ENCODE results near the gene IRGC.
"Not testable (repeated sequence)": the region's sequence is repeated elsewhere in the genome, so short reads cannot be mapped to it uniquely, and the experiment has no call there.

The IRGC gene

DNA sequence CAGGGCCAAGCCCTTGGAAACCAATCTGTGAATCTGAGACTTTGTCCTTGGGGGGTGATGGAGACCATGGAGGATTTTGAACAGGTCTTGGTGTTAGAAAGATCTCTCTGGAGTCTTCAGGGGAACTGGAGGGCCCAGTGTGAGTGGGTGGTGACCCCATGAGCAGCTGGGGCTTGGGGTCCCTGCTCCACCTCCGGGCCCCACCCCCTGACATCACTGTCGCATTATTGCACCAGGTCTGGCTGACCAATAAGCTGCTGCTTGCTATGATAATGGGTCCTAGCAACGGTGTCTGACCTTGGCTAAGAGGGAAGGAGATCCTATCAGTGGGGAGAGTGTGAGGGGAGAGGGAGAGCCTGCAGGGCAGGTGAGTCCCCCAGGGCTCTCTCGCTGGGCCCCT lies at the start of gene IRGC:
Gene IRGC, plus strand, starts transcription at position 301 of the 400 bp plus-strand sequence. CDS start 2,483 bp downstream, outside the sequence.
- Histone ChIP-seq H3K4me1 (no peaks in the 10 kb centered on the region), H3K9me3 (no peaks in the 10 kb centered on the region), H3K36me3 (replicated peaks) (no peaks in the 10 kb centered on the region), H3K27me3 (ENCODE audit: low read depth) (no peaks in the 10 kb centered on the region), H3K4me3 (no peak within 1 kb of the TSS)
- DNase-seq (ENCODE audit: low spot score in 2 of 2), result no peak
- in situ Hi-C loops (cut with MboI; ENCODE audit: low sequenced_read_pairs), result no loop called here

DNA sequence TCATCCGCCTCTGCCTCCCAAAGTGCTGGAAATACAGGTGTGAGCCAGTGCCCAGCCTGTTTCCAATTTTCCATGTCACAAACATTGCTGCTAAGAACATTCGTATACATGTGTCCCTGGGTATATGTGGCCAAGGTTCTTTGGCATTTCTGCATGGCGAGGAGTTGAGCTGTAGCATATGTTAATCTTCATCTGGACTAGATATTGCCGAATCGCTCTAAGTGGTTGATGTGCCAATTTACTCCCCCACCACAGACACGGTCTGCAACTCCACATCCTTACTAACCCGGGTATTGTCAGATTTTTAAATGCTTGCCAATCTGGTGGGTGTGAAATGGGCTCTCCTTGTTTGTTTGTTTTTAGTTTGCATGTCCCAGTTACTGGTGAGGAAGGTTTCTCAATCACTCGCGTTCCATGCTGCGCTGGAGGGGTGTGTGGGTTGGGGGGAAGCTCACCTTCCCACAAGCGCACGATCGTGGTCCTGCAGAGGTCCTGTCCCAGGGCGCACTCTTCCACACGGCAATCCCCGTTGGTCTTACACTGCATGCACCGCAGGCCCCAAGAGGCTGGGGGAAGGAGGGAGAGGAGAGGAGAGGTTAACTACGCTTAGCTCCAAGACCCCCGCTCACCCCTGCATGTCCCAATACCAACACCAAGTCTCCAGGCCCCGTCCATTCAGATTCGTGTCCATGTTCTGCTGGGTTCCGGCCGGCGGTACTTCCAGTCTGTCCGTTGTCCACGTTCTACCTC lies 48.6 kb upstream of the IRGC start:
- DNase-seq (ENCODE audit: low spot score in 2 of 2), result peak in 1 of 2 experiments; percentile 12
- H3K9me3 ChIP-seq, result no peaks in the 10 kb centered on the region
- H3K36me3 ChIP-seq (replicated peaks), result no peaks in the 10 kb centered on the region; the same call in 1 of the 2 replicates
- H3K27me3 ChIP-seq (ENCODE audit: low read depth), result no peaks in the 10 kb centered on the region
- peaks cover 13% of the 10 kb centered on the region for H3K4me1 ChIP-seq
- in situ Hi-C loops (cut with MboI; ENCODE audit: low sequenced_read_pairs), result no loop called here
- peak overlapping the region; percentile 33 for H3K4me3 ChIP-seq

GRCh38 chr19:43667876-43668405 lies 47.9 kb upstream of the IRGC start:
- peak overlapping the region; percentile 33 for H3K4me3 ChIP-seq
- DNase-seq (ENCODE audit: low spot score in 2 of 2), result peak in 1 of 2 experiments; percentile 96
- H3K4me1 ChIP-seq, result peaks cover 13% of the 10 kb centered on the region
- in situ Hi-C loops (cut with MboI; ENCODE audit: low sequenced_read_pairs), result no loop called here
- H3K36me3 ChIP-seq (replicated peaks), result no peaks in the 10 kb centered on the region; the same call in 1 of the 2 replicates
- no peaks in the 10 kb centered on the region for H3K9me3 ChIP-seq
- no peaks in the 10 kb centered on the region for H3K27me3 ChIP-seq (ENCODE audit: low read depth)

GRCh38 chr19:43668406-43669109 lies 47.3 kb upstream of the IRGC start:
- H3K4me1 ChIP-seq, result peaks cover 13% of the 10 kb centered on the region
- DNase-seq (ENCODE audit: low spot score in 2 of 2), result peak; percentile 99
- no peaks in the 10 kb centered on the region for H3K27me3 ChIP-seq (ENCODE audit: low read depth)
- in situ Hi-C loops (cut with MboI; ENCODE audit: low sequenced_read_pairs), result no loop called here
- H3K9me3 ChIP-seq, result no peaks in the 10 kb centered on the region
- H3K4me3 ChIP-seq, result peak overlapping the region; percentile 44
- H3K36me3 ChIP-seq (replicated peaks), result no peaks in the 10 kb centered on the region; the same call in 1 of the 2 replicates

- DNase-seq (ENCODE audit: low spot score in 2 of 2), result no peak
- peaks cover 13% of the 10 kb centered on the region for H3K4me1 ChIP-seq
- H3K9me3 ChIP-seq, result no peaks in the 10 kb centered on the region
- H3K36me3 ChIP-seq (replicated peaks), result no peaks in the 10 kb centered on the region; the same call in 1 of the 2 replicates
- no peak overlapping the region for H3K4me3 ChIP-seq
- in situ Hi-C loops (cut with MboI; ENCODE audit: low sequenced_read_pairs), result no loop called here
- no peaks in the 10 kb centered on the region for H3K27me3 ChIP-seq (ENCODE audit: low read depth)
These were observed 43.7 kb upstream of the IRGC start for GRCh38 chr19:43672061-43672679.

DNA sequence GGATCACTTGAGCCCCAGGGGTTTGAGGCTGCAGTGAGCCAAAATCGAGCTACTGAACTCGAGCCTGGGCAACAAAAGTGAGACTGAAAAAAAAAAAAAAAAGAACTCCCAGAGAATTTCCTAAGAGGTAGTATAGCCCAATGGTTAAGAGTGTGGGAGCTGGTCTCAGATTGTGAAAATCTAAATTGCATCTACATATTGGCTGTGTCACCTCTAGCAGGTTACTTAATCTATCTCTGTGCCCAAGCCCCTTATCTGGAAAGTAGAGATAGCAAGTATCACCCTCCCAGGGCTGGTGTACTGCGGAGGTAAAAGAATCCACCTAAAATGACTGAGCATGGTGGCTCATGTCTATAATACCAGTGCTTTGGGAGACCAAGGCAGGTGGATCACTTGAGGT lies 42.2 kb upstream of the IRGC start:
- Histone ChIP-seq H3K27me3 (ENCODE audit: low read depth) (no peaks in the 10 kb centered on the region), H3K36me3 (replicated peaks) (no peaks in the 10 kb centered on the region), H3K9me3 (no peaks in the 10 kb centered on the region), H3K4me1 (peaks cover 6% of the 10 kb centered on the region), H3K4me3 (no peak overlapping the region)
- no peak for DNase-seq (ENCODE audit: low spot score in 2 of 2)
- in situ Hi-C loops (cut with MboI; ENCODE audit: low sequenced_read_pairs), result no loop called here

GRCh38 chr19:43674183-43674582 lies 41.7 kb upstream of the IRGC start:
- in situ Hi-C loops (cut with MboI; ENCODE audit: low sequenced_read_pairs), result no loop called here
- no peaks in the 10 kb centered on the region for H3K36me3 ChIP-seq (replicated peaks)
- H3K27me3 ChIP-seq (ENCODE audit: low read depth), result no peaks in the 10 kb centered on the region
- no peaks in the 10 kb centered on the region for H3K9me3 ChIP-seq
- H3K4me1 ChIP-seq, result peaks cover 6% of the 10 kb centered on the region; the same call in 1 of the 2 replicates
- DNase-seq (ENCODE audit: low spot score in 2 of 2), result no peak
- no peak overlapping the region for H3K4me3 ChIP-seq

DNA sequence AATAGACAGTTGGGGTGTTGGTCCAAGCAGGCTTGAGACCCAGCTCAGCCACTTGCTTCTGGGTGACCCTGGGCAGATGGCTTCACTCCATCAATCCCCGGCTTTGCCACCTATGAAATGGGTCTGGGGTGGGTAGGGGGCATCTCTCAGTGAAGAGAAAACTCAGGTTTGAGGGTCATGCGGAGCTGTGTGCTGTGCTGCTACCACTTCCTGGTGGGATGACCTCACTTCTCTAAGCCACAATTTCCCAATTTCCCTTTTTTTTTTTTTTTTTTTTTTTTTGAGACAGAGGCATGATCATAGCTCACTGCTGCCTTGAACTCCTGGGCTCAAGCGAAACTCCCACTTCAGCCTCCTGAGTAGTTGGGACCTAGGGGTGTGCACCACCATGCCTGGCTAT lies 41.3 kb upstream of the IRGC start:
- H3K36me3 ChIP-seq (replicated peaks), result no peaks in the 10 kb centered on the region
- H3K27me3 ChIP-seq (ENCODE audit: low read depth), result no peaks in the 10 kb centered on the region
- H3K4me1 ChIP-seq, result peaks cover 3% of the 10 kb centered on the region; the same call in 1 of the 2 replicates
- no peak overlapping the region for H3K4me3 ChIP-seq
- in situ Hi-C loops (cut with MboI; ENCODE audit: low sequenced_read_pairs), result no loop called here
- no peak for DNase-seq (ENCODE audit: low spot score in 2 of 2)
- H3K9me3 ChIP-seq, result no peaks in the 10 kb centered on the region

DNA sequence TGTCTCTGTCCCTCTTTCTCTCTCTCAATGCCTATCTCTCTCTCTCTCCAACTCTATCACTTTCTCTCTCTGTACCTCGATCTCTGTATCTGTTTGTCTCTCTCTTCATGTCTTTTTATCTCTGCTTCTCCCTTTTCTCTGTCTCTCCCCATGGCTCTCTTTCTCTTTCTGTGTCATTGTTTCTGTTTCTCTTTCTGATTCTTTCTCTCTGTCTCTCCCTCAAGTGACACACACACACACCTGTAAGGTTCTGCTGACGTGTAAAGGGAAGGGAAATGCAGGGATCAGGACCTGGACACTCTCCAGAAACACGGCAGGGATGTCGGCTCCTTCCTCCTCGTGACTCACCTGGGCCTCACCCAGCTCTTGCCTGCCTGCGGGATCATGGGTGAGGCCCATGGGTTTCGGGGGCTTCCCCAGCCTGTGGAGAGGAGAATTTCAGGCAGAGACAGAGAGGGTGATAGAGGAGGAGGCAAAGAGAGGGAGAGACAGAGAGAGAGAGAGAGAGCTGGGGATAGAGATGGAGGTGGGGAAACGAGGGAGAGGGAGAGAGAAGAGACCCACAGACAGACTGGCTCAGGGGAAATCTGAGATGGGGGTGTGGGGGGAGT lies 40.5 kb upstream of the IRGC start:
- DNase-seq (ENCODE audit: low spot score in 2 of 2), result no peak
- H3K27me3 ChIP-seq (ENCODE audit: low read depth), result no peaks in the 10 kb centered on the region
- H3K4me3 ChIP-seq, result no peak overlapping the region
- H3K4me1 ChIP-seq, result peaks cover under 1% of the 10 kb centered on the region; the same call in 1 of the 2 replicates
- no peaks in the 10 kb centered on the region for H3K36me3 ChIP-seq (replicated peaks)
- H3K9me3 ChIP-seq, result no peaks in the 10 kb centered on the region
- in situ Hi-C loops (cut with MboI; ENCODE audit: low sequenced_read_pairs), result no loop called here

GRCh38 chr19:43675906-43676305 lies 40.0 kb upstream of the IRGC start:
- no peaks in the 10 kb centered on the region for H3K4me1 ChIP-seq
- DNase-seq (ENCODE audit: low spot score in 2 of 2), result no peak

DNA sequence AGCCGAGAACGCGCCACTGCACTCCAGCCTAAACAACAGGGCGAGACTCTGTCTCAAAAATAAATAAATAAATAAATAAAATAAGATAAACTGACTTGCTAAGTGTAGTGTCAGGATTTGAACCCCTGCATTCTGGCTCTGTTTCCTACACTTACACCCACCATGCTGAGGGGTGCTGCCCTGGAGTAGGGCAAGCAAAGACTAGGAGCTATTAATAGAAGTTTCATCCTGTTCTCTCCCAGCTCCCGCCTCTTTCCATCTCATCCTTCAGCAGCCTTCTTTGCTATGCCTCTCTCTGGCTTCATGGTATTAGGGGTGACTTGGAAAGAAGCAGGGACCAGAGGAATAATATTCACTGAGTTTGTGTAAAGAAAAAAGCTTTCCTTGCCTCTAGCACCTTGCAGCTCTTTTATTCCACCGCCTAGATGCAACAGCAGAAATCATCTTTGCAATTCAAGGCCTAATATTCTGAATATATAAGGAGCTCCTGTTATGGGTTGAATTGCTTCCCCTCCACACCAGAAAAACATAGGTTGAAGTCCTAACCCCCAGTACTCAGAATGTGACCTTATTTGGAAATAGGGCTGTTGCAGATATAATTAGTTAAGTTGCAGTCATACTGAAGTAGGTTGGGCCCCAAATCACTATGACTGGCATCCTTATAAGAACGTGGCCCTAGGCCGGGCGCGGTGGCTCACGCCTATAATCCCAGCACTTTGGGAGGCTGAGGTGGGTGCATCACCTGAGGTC lies 37.2 kb upstream of the IRGC start:
- Histone ChIP-seq H3K4me3 (no peak overlapping the region), H3K27me3 (ENCODE audit: low read depth) (no peaks in the 10 kb centered on the region), H3K9me3 (no peaks in the 10 kb centered on the region), H3K36me3 (replicated peaks) (no peaks in the 10 kb centered on the region), H3K4me1 (no peaks in the 10 kb centered on the region)
- DNase-seq (ENCODE audit: low spot score in 2 of 2), result no peak
- in situ Hi-C loops (cut with MboI; ENCODE audit: low sequenced_read_pairs), result no loop called here

More at GRCh38 chr19:43675906-43676305, 40.0 kb upstream of the IRGC start:
- no peaks in the 10 kb centered on the region for H3K36me3 ChIP-seq (replicated peaks)
- no peaks in the 10 kb centered on the region for H3K9me3 ChIP-seq
- no peak overlapping the region for H3K4me3 ChIP-seq
- H3K27me3 ChIP-seq (ENCODE audit: low read depth), result no peaks in the 10 kb centered on the region
- in situ Hi-C loops (cut with MboI; ENCODE audit: low sequenced_read_pairs), result no loop called here

DNA sequence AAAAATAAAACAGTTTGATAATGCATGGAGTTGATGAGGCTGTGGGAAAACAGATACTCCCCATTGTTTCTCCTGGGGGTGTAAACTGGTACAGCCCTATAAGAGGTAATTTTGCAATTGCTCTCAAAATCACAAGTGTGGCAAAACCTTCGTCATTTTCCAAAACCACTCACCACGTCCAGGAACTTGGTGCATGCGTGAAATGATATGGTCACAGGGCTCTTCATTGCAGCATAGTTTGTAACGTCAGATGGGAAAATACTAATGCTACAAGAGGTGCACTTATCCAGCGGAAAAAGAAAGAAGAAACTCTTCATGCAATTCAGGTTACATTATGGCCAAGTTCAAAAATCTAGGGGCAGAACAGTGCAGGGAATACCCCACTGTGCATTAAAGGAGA lies 34.1 kb upstream of the IRGC start:
- no peak for DNase-seq (ENCODE audit: low spot score in 2 of 2)
- Histone ChIP-seq H3K36me3 (replicated peaks) (no peaks in the 10 kb centered on the region), H3K4me1 (peaks cover 3% of the 10 kb centered on the region; the same call in 1 of the 2 replicates), H3K9me3 (no peaks in the 10 kb centered on the region), H3K27me3 (ENCODE audit: low read depth) (no peaks in the 10 kb centered on the region), H3K4me3 (no peak overlapping the region)
- in situ Hi-C loops (cut with MboI; ENCODE audit: low sequenced_read_pairs), result no loop called here

- in situ Hi-C loops (cut with MboI; ENCODE audit: low sequenced_read_pairs); H3K4me3 ChIP-seq; H3K4me1 ChIP-seq; H3K27me3 ChIP-seq (ENCODE audit: low read depth); DNase-seq (ENCODE audit: low spot score in 2 of 2); H3K36me3 ChIP-seq (replicated peaks); H3K9me3 ChIP-seq: not testable (repeated sequence)
These were observed 33.6 kb upstream of the IRGC start for GRCh38 chr19:43682269-43682668.
